Transverse colon (tissue), 4 donors: ENCODE data around the gene RCBTB1. TPM values are rescaled to one million over a fixed set of nuclear protein-coding genes. Genes with fewer than 3 reads are reported as not detected.

ENCODE experiments used
- DNase-seq: peaks from one replicate; pipeline ENCODE4 v3.0.0-alpha.2; 2019
- H3K27ac ChIP-seq, 4 donors: fragments of 200-600 bp; sonication (generic); 2 replicates each; pipeline ENCODE4 v1.5.1; 2016 to 2018; ENCODE audit warnings: inconsistent platforms in 4 of 4
- H3K27me3 ChIP-seq: fragments of 200-600 bp; sonication (generic); 2 replicates; pipeline ENCODE4 v1.5.1; 2017; ENCODE audit warnings: inconsistent platforms
- H3K36me3 ChIP-seq, 4 donors: fragments of 200-600 bp; sonication (generic); 2 replicates each; pipeline ENCODE4 v1.5.1; 2017 to 2019; ENCODE audit warnings: inconsistent platforms in 4 of 4
- H3K4me1 ChIP-seq, 4 donors: fragments of 200-600 bp; sonication (generic); 2 replicates each; pipeline ENCODE4 v1.5.1; 2017 to 2020; ENCODE audit warnings: inconsistent platforms in 4 of 4
- H3K4me3 ChIP-seq, 4 donors: fragments of 200-600 bp; sonication (generic); 1 replicate in 1 of 4; 2 replicates in 3 of 4; pipeline versions ENCODE4 v1.5.1 to v1.6.1; 2017 to 2019; ENCODE audit warnings: inconsistent platforms in 4 of 4
- H3K9me3 ChIP-seq, 2 donors: fragments of 200-600 bp; sonication (generic); 2 replicates each; pipeline ENCODE4 v1.5.1; 2017 to 2019; ENCODE audit warnings: inconsistent platforms in 2 of 2
- EP300 ChIP-seq: sonication (generic); formaldehyde crosslinking; IDR thresholded peaks from one replicate; pipeline ENCODE4 v1.6.1; 2017; ENCODE audit warnings: antibody characterized with exemption, low read depth
- POLR2A ChIP-seq: fragments of 450-650 bp; IDR thresholded peaks from one replicate; pipeline ENCODE4 v1.6.1; 2016; ENCODE audit warnings: antibody characterized with exemption, mild to moderate bottlenecking, moderate library complexity
- POLR2AphosphoS5 ChIP-seq, 3 donors: sonication (generic); formaldehyde crosslinking; IDR thresholded peaks; one replicate each; pipeline ENCODE4 v1.6.1; 2016; ENCODE audit warnings: antibody characterized with exemption in 3 of 3
- WGBS, 2 donors: methylation state at CpG; one replicate each; pipeline ENCODE4 v1.1.5; 2018; ENCODE audit warnings: low coverage in 1 of 2; 5-methylcytosine and 5-hydroxymethylcytosine counted together
- in situ Hi-C, 4 donors: fragments of 200-750 bp; cut with MboI; loops; one replicate each; pipeline versions ENCODE4 v1.15.0 to v1.15.1; 2017; ENCODE audit warnings: low sequenced_read_pairs in 3 of 4, low pct_ligation_motif_present in 1 of 4, low pct_unique_long_range_greater_than_20kb in 1 of 4
- intact Hi-C: fragments of 100-400 bp; cut with DNase I; formaldehyde crosslinking; loops from one replicate; pipeline ENCODE4 v1.15.1; 2023; ENCODE audit warnings: low total_unique reads
- total RNA-seq, 4 donors: library from RNA; depleted of rRNA; stranded (reverse); fragments of >200 nt; gene quantifications; one replicate each; pipeline ENCODE4 v1.1.0, GENCODE V29; 2016
- TF ChIP-seq, protein P1 (sequence below), 5 experiments: fragments of 200-600 bp in 3 of 5; fragments of 450-650 bp in 2 of 5; sonication (generic) in 3 of 5; IDR thresholded peaks; 1 replicate in 2 of 5; 2 replicates in 3 of 5; pipeline ENCODE4 v1.5.1; 2016 to 2017; ENCODE audit warnings: antibody characterized with exemption in 5 of 5, inconsistent platforms in 3 of 5, mild to moderate bottlenecking in 2 of 5, moderate library complexity in 1 of 5

Gene RCBTB1
- total RNA-seq, 4 donors from 2014 or later: 4.9 to 10.4 (median 7.7) TPM

GRCh38 chr13:49549289-49549688, 36.1 kb downstream of the RCBTB1 start:
- TF ChIP-seq, protein P1, sequence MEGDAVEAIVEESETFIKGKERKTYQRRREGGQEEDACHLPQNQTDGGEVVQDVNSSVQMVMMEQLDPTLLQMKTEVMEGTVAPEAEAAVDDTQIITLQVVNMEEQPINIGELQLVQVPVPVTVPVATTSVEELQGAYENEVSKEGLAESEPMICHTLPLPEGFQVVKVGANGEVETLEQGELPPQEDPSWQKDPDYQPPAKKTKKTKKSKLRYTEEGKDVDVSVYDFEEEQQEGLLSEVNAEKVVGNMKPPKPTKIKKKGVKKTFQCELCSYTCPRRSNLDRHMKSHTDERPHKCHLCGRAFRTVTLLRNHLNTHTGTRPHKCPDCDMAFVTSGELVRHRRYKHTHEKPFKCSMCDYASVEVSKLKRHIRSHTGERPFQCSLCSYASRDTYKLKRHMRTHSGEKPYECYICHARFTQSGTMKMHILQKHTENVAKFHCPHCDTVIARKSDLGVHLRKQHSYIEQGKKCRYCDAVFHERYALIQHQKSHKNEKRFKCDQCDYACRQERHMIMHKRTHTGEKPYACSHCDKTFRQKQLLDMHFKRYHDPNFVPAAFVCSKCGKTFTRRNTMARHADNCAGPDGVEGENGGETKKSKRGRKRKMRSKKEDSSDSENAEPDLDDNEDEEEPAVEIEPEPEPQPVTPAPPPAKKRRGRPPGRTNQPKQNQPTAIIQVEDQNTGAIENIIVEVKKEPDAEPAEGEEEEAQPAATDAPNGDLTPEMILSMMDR (IDR thresholded peaks at IDR 0.05): no peak
- TF ChIP-seq POLR2A (no peak), POLR2AphosphoS5 (IDR thresholded peaks at IDR 0.05) (no peak), EP300 (no peak)
- 87 to 100% methylated on average over 2 to 15 of the region's 15 CpGs for WGBS, 2 donors
- Histone ChIP-seq H3K27me3 (no peaks in the 10 kb centered on the region), H3K27ac (no peak overlapping the region), H3K9me3 (no peaks in the 10 kb centered on the region), H3K4me1 (no peaks in the 10 kb centered on the region), H3K36me3 (peaks cover 0 to 6% (median 2%) of the 10 kb centered on the region in 4 donors), H3K4me3 (no peak overlapping the region)
- intact Hi-C loops: no loop called here
- in situ Hi-C loops: no loop called here
- no peak for DNase-seq

- Histone ChIP-seq H3K4me1 (no peaks in the 10 kb centered on the region), H3K27me3 (no peaks in the 10 kb centered on the region), H3K4me3 (no peak overlapping the region), H3K9me3 (no peaks in the 10 kb centered on the region), H3K36me3 (peaks cover 0 to 9% (median 2%) of the 10 kb centered on the region in 4 donors), H3K27ac (no peak overlapping the region)
- intact Hi-C loops: no loop called here
- DNase-seq: no peak
- no peak for TF ChIP-seq EP300
- TF ChIP-seq, protein P1 (IDR thresholded peaks at IDR 0.05): no peak
- in situ Hi-C loops: no loop called here
- 99% methylated on average over 9 of the region's 9 CpGs; no CpG with 5 or more reads in 1 of the 2 donors for WGBS, 2 donors
Measured at GRCh38 chr13:49546561-49546960, 38.8 kb downstream of the RCBTB1 start.

- Histone ChIP-seq H3K27ac (no peak overlapping the region), H3K4me3 (no peak overlapping the region), H3K4me1 (no peaks in the 10 kb centered on the region), H3K9me3 (no peaks in the 10 kb centered on the region), H3K36me3 (peaks cover 0 to 16% (median 4%) of the 10 kb centered on the region in 4 donors), H3K27me3 (no peaks in the 10 kb centered on the region)
- intact Hi-C loops (no loop called here), in situ Hi-C loops (no loop called here)
- no peak for DNase-seq
- TF ChIP-seq POLR2A (no peak), POLR2AphosphoS5 (IDR thresholded peaks at IDR 0.05) (no peak), EP300 (no peak)
- TF ChIP-seq, protein P1 (IDR thresholded peaks at IDR 0.05): no peak
- 89% methylated on average over 4 of the region's 4 CpGs; no CpG with 5 or more reads in 1 of the 2 donors for WGBS, 2 donors
Measured at GRCh38 chr13:49545661-49546060, 39.7 kb downstream of the RCBTB1 start.

DNA sequence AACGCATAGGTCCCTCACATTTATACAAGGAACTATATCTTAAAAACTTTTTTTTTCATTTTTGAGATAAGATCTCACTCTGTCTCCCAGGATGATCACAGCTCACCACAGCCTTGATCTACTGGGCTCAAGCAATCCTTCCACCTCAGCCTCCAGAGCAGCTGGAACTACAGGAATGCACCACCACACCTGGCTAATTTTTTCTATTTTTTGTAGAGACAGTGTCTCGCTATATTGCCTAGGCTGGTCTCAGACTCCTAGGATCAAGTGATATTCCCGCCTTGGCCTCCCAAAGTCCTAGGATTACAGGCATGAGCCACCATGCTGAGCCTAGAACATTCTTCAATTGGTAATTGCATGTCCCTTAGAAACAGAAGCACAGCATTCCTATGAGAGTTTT, 41.7 kb downstream of the RCBTB1 start:
- peaks cover 0 to 3% (median 0%) of the 10 kb centered on the region in 4 donors for H3K4me1 ChIP-seq
- H3K27me3 ChIP-seq: no peaks in the 10 kb centered on the region
- no peak for DNase-seq
- H3K36me3 ChIP-seq: peaks cover 0 to 22% (median 5%) of the 10 kb centered on the region in 4 donors
- in situ Hi-C loops: no loop called here
- H3K4me3 ChIP-seq: no peak overlapping the region
- 98 to 100% methylated on average over 3 of the region's 3 CpGs for WGBS, 2 donors
- H3K9me3 ChIP-seq: no peaks in the 10 kb centered on the region
- intact Hi-C loops: no loop called here
- H3K27ac ChIP-seq: no peak overlapping the region
- no peak for TF ChIP-seq POLR2AphosphoS5 (IDR thresholded peaks at IDR 0.05)
- TF ChIP-seq, protein P1 (IDR thresholded peaks at IDR 0.05): no peak
- no peak for TF ChIP-seq EP300
- no peak for TF ChIP-seq POLR2A
